Muscle layer of colon (tissue), 2 donors: ENCODE measurements around the gene DNAJB13.

Experiments used
- H3K27ac ChIP-seq: one replicate; pipeline ENCODE4 v1.7.0; 2013; ENCODE audit warnings: low read depth, mild to moderate bottlenecking, low read length, moderate library complexity
- H3K27me3 ChIP-seq, 2 donors: one replicate each; pipeline ENCODE4 v1.7.0; 2013; ENCODE audit warnings: low read length in 2 of 2, mild to moderate bottlenecking in 2 of 2; ENCODE audit not compliant: insufficient read depth in 2 of 2, control insufficient read depth in 1 of 2
- H3K36me3 ChIP-seq: one replicate; pipeline ENCODE4 v1.7.0; 2013; ENCODE audit warnings: mild to moderate bottlenecking, low read length; ENCODE audit not compliant: insufficient read depth
- H3K4me1 ChIP-seq: one replicate; pipeline ENCODE4 v1.7.0; 2013; ENCODE audit warnings: mild to moderate bottlenecking, low read length; ENCODE audit not compliant: insufficient read depth
- H3K4me3 ChIP-seq, 2 donors: one replicate each; pipeline ENCODE4 v1.7.0; 2013; ENCODE audit warnings: low read length in 2 of 2, low read depth in 1 of 2, mild to moderate bottlenecking in 1 of 2, moderate library complexity in 1 of 2
- H3K9ac ChIP-seq: one replicate; pipeline ENCODE4 v1.7.0; 2013; ENCODE audit warnings: low read length
- H3K9me3 ChIP-seq: one replicate; pipeline ENCODE4 v1.7.0; 2013; ENCODE audit warnings: mild to moderate bottlenecking, low read length
- donor health status: abdominal sarcoma.
- donor health status: Adenocarcinoma of cecum.

The DNAJB13 gene, protein sequence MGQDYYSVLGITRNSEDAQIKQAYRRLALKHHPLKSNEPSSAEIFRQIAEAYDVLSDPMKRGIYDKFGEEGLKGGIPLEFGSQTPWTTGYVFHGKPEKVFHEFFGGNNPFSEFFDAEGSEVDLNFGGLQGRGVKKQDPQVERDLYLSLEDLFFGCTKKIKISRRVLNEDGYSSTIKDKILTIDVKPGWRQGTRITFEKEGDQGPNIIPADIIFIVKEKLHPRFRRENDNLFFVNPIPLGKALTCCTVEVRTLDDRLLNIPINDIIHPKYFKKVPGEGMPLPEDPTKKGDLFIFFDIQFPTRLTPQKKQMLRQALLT

DNA sequence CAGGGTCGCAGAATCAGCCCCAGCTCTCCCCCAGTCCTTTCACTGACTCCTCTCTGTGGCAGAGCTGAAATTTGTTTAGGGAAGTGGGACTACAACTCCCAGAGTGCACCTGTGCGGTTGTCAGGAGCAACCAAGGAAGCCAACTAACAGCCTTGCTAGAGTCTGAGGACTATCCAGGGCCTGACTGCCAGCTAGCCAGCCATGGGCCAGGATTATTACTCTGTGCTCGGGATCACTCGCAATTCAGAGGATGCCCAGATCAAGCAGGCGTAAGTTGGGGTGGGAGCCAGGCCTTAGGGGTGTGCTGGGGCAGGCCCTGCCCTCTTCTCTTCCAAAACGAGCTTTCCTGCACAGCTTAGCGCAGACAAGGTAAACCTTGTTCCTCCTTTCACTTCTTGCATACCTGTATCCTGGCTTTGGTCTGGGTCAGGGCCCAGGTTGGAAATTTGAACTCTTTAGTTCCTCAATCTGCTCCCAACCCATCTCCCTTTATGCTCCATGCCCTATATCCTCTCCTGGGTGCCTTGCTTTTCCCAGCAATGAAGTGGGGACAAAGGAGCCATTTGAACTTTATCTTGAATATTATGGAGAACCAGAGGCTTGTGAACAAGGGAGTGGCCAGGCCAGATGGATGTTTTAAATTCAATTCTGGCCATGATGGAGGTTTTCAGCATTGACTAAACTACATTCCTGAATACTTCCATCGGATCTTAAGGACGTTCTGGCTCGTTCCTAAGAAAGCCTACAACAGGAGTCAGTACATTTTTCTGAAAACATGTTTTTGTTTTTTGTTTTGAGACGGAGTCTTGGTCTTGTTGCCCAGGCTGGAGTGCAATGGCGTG, at the start of gene DNAJB13:
DNAJB13 (plus strand) TSS at position 158 of the 842 bp plus-strand sequence; CDS start at position 202, 44 bp downstream.
- Histone ChIP-seq H3K4me3 (no peak within 1 kb of the TSS), H3K27me3 (no peaks in the 10 kb centered on the region), H3K9me3 (no peaks in the 10 kb centered on the region), H3K27ac (no peak within 1 kb of the TSS), H3K4me1 (no peaks in the 10 kb centered on the region), H3K9ac (no peak within 1 kb of the TSS), H3K36me3 (no peaks in the 10 kb centered on the region)

DNA sequence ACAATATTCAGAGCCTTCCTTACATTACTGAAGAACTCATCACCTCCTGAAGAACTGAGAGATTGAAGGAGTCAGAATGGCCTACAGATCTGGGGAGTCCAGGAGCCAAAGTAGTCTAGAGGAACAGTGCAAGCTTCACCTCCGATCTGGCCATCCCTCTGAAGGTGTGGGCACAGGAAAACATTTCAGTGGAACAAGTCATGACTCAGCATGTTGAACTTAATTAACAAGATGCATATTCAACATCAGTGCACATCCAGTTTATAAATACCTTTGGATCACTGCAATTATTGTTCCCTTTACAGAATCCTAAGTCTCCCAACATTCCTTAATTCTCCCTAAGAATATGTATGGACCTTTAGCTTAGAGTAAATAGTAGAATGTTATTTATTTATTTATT, 48.5 kb upstream of the DNAJB13 start:
- Histone ChIP-seq H3K4me3 (no peak overlapping the region), H3K9me3 (no peaks in the 10 kb centered on the region), H3K27ac (no peak overlapping the region), H3K9ac (no peak overlapping the region), H3K4me1 (no peaks in the 10 kb centered on the region), H3K36me3 (peaks cover 14% of the 10 kb centered on the region), H3K27me3 (no peaks in the 10 kb centered on the region)

DNA sequence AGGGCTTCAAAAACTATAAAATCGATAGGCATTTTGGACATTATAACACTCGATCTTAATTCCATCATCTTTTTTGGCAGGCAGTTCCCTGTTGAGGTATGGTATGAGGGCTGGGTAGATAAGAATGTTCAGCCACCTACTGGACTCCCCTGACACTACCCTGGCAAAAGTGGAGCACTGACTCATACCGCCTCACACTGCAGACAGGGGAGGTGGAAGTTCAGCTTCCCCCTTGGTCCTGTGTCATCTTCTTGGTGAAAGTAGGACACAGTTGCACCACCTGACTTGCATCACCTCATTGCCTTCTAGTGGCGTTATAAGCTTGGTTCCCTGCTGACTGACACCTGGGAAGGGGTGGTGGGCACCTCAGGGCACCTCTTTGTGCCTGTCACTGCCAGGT, 43.6 kb upstream of the DNAJB13 start:
- Histone ChIP-seq H3K9me3 (no peaks in the 10 kb centered on the region), H3K27ac (no peak overlapping the region), H3K4me3 (no peak overlapping the region), H3K36me3 (peaks cover 16% of the 10 kb centered on the region), H3K9ac (no peak overlapping the region), H3K4me1 (no peaks in the 10 kb centered on the region), H3K27me3 (no peaks in the 10 kb centered on the region)

DNA sequence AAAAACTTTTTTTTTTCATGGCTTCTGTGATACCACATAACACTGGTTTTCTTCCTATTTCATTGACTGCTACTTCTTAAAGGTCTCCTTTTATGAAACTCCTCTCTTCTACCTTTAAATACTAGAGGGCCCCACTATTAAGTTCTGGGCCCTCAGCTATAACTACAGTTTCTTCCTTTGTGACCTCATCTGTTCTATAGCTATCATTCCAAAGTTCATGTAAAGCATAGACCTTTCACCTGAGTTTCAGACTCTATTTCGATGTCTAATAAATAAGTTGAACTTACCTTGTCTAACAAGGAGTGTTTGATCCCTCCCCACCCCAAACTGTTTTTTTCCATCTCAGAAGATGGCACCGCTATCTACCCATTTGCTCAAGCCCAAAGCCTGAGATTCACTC, 38.8 kb upstream of the DNAJB13 start:
- Histone ChIP-seq H3K4me1 (no peaks in the 10 kb centered on the region), H3K9ac (no peak overlapping the region), H3K27ac (no peak overlapping the region), H3K9me3 (no peaks in the 10 kb centered on the region), H3K27me3 (no peaks in the 10 kb centered on the region), H3K4me3 (no peak overlapping the region), H3K36me3 (peaks cover 41% of the 10 kb centered on the region)

DNA sequence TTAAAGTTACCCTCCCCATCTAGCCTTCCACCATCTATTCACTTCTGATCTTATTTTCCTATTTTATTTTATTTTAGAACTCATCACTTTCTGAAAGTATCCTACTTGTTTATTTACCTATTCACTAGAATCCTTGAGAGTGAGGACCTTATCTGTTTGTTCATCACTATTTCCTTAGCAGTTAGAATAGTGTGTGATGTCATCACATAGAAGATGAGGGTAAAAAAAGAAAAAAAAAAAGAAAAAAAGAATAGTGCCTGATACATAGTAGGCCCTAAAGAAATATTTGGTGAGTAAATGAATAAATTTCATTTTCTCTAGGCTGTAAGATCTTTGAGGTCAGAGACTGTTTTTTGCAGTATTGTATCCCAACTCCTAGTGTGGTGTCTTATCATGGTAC, 37.4 kb upstream of the DNAJB13 start:
- Histone ChIP-seq H3K36me3 (peaks cover 43% of the 10 kb centered on the region), H3K9ac (no peak overlapping the region), H3K27me3 (no peaks in the 10 kb centered on the region), H3K4me1 (no peaks in the 10 kb centered on the region), H3K4me3 (no peak overlapping the region), H3K27ac (no peak overlapping the region), H3K9me3 (no peaks in the 10 kb centered on the region)

DNA sequence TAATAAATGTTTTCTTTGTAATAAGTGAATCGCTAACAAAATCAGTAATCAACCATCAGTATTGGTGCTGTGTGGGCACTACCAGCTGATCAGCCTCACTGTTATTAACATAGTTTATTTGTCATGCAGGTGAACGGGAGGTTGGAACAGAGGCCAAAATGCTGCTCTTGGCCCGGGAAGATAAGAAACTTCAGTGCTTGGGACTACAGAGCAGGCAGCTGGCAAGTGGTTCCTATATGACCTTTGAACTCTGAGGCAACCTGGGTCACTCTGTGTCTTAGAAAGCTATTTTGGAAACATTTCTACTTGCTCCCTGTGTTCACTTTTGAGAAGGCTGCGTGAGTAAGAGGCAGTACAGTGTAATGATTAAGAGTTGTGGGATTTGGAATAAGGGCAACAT, 36.5 kb upstream of the DNAJB13 start:
- no peaks in the 10 kb centered on the region for H3K4me1 ChIP-seq
- H3K36me3 ChIP-seq: peaks cover 49% of the 10 kb centered on the region
- H3K27me3 ChIP-seq: no peaks in the 10 kb centered on the region
- no peak overlapping the region for H3K9ac ChIP-seq
- H3K4me3 ChIP-seq: no peak overlapping the region
- H3K9me3 ChIP-seq: no peaks in the 10 kb centered on the region
- no peak overlapping the region for H3K27ac ChIP-seq

DNA sequence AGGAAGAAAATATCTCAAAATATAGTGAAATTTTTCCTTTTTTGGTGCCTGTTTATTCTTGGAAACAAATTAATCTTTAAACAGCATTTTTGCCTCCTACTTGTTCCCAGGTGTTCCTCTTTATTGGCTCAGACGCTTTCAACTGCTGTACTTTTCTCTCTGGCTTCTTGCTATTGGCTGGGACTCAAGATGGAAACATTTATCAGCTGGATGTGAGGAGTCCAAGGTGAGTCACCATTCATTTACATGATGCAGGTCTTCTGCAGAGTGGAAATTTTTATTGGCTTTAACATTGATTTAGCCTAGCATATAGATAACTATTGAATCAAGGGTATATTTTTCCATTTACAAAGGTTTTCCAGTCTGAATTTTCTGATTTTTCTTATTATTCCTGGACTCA, 34.4 kb upstream of the DNAJB13 start:
- Histone ChIP-seq H3K4me1 (no peaks in the 10 kb centered on the region), H3K9ac (no peak overlapping the region), H3K27me3 (no peaks in the 10 kb centered on the region), H3K36me3 (peaks cover 55% of the 10 kb centered on the region), H3K27ac (no peak overlapping the region), H3K9me3 (no peaks in the 10 kb centered on the region), H3K4me3 (no peak overlapping the region)

DNA sequence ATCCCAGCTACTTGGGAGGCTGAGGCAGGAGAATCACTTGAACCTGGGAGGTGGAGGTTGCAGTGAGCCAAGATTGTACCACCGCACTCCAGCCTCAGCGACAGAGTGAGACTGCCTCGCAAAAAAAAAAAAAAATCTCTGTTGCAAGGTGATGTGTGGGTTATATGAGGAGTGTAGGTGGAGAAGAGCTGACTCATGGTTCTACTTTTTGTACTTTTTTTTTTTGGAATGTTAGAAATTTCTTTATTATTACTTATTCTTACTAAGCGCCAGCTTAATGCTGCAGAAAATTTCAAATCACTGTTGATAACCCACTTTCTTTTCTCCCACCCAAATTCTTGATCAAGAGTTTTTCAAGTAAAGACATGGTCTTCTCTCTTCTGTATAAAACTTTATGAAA, 29.6 kb upstream of the DNAJB13 start:
- H3K9ac ChIP-seq: no peak overlapping the region
- H3K36me3 ChIP-seq: peaks cover 41% of the 10 kb centered on the region
- no peak overlapping the region for H3K4me3 ChIP-seq
- no peak overlapping the region for H3K27ac ChIP-seq
- no peaks in the 10 kb centered on the region for H3K27me3 ChIP-seq
- no peaks in the 10 kb centered on the region for H3K9me3 ChIP-seq
- no peaks in the 10 kb centered on the region for H3K4me1 ChIP-seq

DNA sequence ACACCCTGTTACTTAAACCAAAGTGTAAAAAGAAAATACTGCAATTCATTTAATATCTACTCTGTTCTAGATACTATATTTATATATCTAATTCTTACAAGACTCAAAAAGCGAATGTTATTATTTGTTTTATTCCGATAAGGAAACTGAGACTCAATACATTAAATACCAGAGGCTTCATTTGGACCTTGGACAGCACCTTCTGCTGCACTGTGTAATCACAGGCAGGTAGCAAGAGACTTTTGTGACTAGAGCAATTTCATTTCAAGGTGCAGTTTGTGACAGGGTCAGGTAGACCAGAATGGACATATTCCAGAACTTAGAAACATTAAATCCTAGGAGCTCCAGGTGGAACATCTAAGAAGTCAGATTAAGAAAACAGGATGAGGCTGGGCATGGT, 21.4 kb upstream of the DNAJB13 start:
- H3K36me3 ChIP-seq: peaks cover 28% of the 10 kb centered on the region

DNA sequence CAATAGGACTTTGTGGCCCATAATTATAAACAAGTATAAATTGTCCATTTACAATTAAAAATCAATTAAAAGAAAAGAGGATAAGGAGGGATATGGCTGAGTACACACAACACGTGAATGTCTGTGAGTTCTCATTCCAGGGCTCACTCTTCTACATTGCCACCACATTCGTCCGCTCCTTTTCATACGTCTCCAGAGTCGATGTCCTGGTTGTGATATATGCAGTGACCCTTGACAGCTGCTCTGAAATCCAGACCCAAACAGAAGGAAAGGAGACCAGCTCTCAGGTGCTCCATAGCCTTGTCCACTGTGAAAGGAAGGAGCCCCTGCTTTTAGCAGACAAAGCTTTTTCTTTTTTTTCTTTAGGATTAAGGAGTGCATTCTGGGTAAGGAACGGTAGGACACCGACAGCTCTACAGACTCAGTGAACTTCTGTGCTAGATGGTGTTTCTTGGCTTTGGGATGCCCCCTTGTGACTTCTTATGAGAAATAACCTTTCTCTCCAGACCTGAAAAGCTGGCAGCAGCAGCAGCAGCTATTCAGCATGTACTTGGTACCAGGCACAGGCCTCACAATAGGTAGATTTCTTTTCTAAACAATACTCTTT, 19.7 kb upstream of the DNAJB13 start:
- no peak overlapping the region for H3K9ac ChIP-seq
- no peak overlapping the region for H3K4me3 ChIP-seq
- H3K27ac ChIP-seq: no peak overlapping the region
- no peaks in the 10 kb centered on the region for H3K4me1 ChIP-seq
- H3K27me3 ChIP-seq: no peaks in the 10 kb centered on the region
- no peaks in the 10 kb centered on the region for H3K9me3 ChIP-seq
- peaks cover 25% of the 10 kb centered on the region for H3K36me3 ChIP-seq

More for the DNA sequence above, 21.4 kb upstream of the DNAJB13 start:
- H3K9me3 ChIP-seq: no peaks in the 10 kb centered on the region
- H3K27me3 ChIP-seq: no peaks in the 10 kb centered on the region
- H3K9ac ChIP-seq: no peak overlapping the region
- no peak overlapping the region for H3K4me3 ChIP-seq
- no peaks in the 10 kb centered on the region for H3K4me1 ChIP-seq
- H3K27ac ChIP-seq: no peak overlapping the region

DNA sequence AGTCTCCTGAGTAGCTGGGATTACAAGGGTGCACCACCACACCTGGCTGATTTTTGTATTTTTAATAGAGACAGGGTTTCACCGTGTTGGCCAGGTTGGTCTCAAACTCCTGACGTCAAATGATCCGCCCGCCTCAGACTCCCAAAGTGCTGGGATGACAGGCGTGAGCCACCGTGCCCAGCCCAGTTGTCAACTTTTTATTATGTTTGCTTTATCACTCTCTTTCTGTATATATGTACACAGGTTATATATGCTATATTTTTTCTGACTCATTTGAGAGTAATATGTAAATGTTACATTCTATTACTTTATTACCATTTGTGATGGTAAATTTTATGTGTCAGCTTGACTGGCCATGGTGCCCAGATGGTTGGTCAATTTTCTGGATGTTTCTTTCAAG, 18.9 kb upstream of the DNAJB13 start:
- Histone ChIP-seq H3K9ac (no peak overlapping the region), H3K27me3 (no peaks in the 10 kb centered on the region), H3K9me3 (no peaks in the 10 kb centered on the region), H3K4me1 (no peaks in the 10 kb centered on the region), H3K36me3 (peaks cover 20% of the 10 kb centered on the region), H3K4me3 (no peak overlapping the region), H3K27ac (no peak overlapping the region)
